Endothelial cell of umbilical vein (primary cell): ENCODE data around the gene HNMT. TPM values are rescaled to one million over a fixed set of nuclear protein-coding genes. Genes with fewer than 3 reads are reported as not detected.

Experiments used
- BruUV-seq: library from RNA; stranded (reverse); fragments of 400-500 nt; replicated peaks from 2 replicates; lab custom pipeline; 2021; lab: Mats Ljungman, UMichigan
- CTCF ChIA-PET: fragments of 300-600, 350-600 bp; sonication (Branson Sonifier 250); formaldehyde crosslinking; loops from one replicate; lab custom pipeline; 2021; ENCODE audit warnings: antibody characterized with exemption, inconsistent platforms; lab: Charles Lee
- POLR2A ChIA-PET: fragments of 300-600, 350-600 bp; sonication (Branson Sonifier 250); formaldehyde crosslinking; loops from one replicate; lab custom pipeline; 2021; ENCODE audit warnings: antibody characterized with exemption, inconsistent platforms; lab: Charles Lee
- DNase-seq: peaks from one replicate; pipeline ENCODE4 v3.0.0-alpha.2; 2011; ENCODE audit warnings: low read depth, low spot score
- FAIRE-seq: peaks from 2 replicates; lab custom pipeline; 2011; peaks lifted over from hg19 to GRCh38; lab: Jason Lieb, UNC
- H2AFZ ChIP-seq: 2 replicates; pipeline ENCODE4 v1.6.0; 2012; ENCODE audit warnings: low read depth, low read length, control low read depth, inconsistent platforms
- H3K27ac ChIP-seq: 2 replicates; pipeline ENCODE4 v1.5.1; 2011; ENCODE audit warnings: low read depth, mild to moderate bottlenecking, control low read depth, low read length, moderate library complexity; ENCODE audit not compliant: insufficient read depth
- H3K27me3 ChIP-seq, 2 experiments: 2 replicates each; pipeline versions ENCODE4 v1.6.0 to v1.6.1; 2011; ENCODE audit warnings: low read length in 2 of 2, mixed read lengths in 1 of 2; ENCODE audit not compliant: control insufficient read depth in 2 of 2, insufficient read depth in 2 of 2
- H3K36me3 ChIP-seq, 2 experiments: 2 replicates in 1 of 2; 3 replicates in 1 of 2; pipeline ENCODE4 v1.5.1; 2011; ENCODE audit warnings: low read length in 2 of 2, mild to moderate bottlenecking in 1 of 2, moderate library complexity in 1 of 2; ENCODE audit not compliant: control insufficient read depth in 2 of 2, insufficient read depth in 2 of 2; ENCODE audit errors: extremely low read depth in 1 of 2
- H3K4me1 ChIP-seq: 3 replicates; pipeline ENCODE4 v1.5.1; 2011; ENCODE audit warnings: mild to moderate bottlenecking, low read length; ENCODE audit not compliant: control insufficient read depth, insufficient read depth; ENCODE audit errors: extremely low read depth
- H3K4me2 ChIP-seq: 2 replicates; pipeline ENCODE4 v1.6.1; 2011; ENCODE audit warnings: low read length, control low read depth, mixed read lengths; ENCODE audit not compliant: insufficient read depth
- H3K4me3 ChIP-seq, 3 experiments: fragments of 200-600 bp in 1 of 3; sonication (generic), shearing (Covaris generic) in 1 of 3; replicated peaks in 1 of 3; 2 replicates each; pipeline ENCODE4 v1.5.1; 2011 to 2016; ENCODE audit warnings: control low read depth in 3 of 3, low read length in 3 of 3, mild to moderate bottlenecking in 2 of 3, inconsistent platforms in 1 of 3, low read depth in 1 of 3, moderate library complexity in 1 of 3; ENCODE audit not compliant: insufficient read depth in 1 of 3
- H3K79me2 ChIP-seq: 2 replicates; pipeline ENCODE4 v1.6.0; 2012; ENCODE audit warnings: low read length, inconsistent platforms; ENCODE audit not compliant: control insufficient read depth, insufficient read depth
- H3K9ac ChIP-seq: replicated peaks from 2 replicates; pipeline ENCODE3; 2011; ENCODE audit warnings: low read length, control low read depth; ENCODE audit not compliant: insufficient read depth; ENCODE audit errors: extremely low read depth
- H3K9me1 ChIP-seq: replicated peaks from 3 replicates; pipeline ENCODE4 v1.6.0; 2011; ENCODE audit warnings: mild to moderate bottlenecking, low read length; ENCODE audit not compliant: control insufficient read depth, insufficient read depth; ENCODE audit errors: extremely low read depth
- H3K9me3 ChIP-seq: replicated peaks from 2 replicates; pipeline ENCODE4 v1.5.1; 2012; ENCODE audit warnings: low read length, inconsistent platforms; ENCODE audit not compliant: control insufficient read depth, insufficient read depth
- H4K20me1 ChIP-seq: replicated peaks from 2 replicates; pipeline ENCODE3; 2011; ENCODE audit warnings: mild to moderate bottlenecking, low read length; ENCODE audit not compliant: control insufficient read depth, insufficient read depth; ENCODE audit errors: extremely low read depth
- CTCF ChIP-seq, 2 donors: IDR thresholded peaks; 1 replicate in 1 of 2; 2 replicates in 1 of 2; pipeline ENCODE4 v1.5.1; 2011; ENCODE audit warnings: low read length in 2 of 2, mild to moderate bottlenecking in 2 of 2, moderate library complexity in 2 of 2, control low read depth in 1 of 2, inconsistent platforms in 1 of 2, low read depth in 1 of 2; ENCODE audit not compliant: insufficient read depth in 1 of 2; ENCODE audit errors: extremely low read depth in 1 of 2
- FOS ChIP-seq: IDR thresholded peaks from 2 replicates; pipeline ENCODE4 v1.6.1; 2011; ENCODE audit warnings: mild to moderate bottlenecking, low read length, moderate library complexity, borderline replicate concordance; ENCODE audit not compliant: insufficient read depth
- GATA2 ChIP-seq: IDR thresholded peaks from 2 replicates; pipeline ENCODE4 v1.7.0; 2011; ENCODE audit warnings: low read depth, mild to moderate bottlenecking, moderate library complexity, mixed read lengths, low read length; ENCODE audit not compliant: insufficient read length, insufficient read depth
- MYC ChIP-seq: IDR thresholded peaks from one replicate; pipeline ENCODE4 v1.6.1; 2011; ENCODE audit warnings: mild to moderate bottlenecking, low read depth, low read length
- POLR2A ChIP-seq: IDR thresholded peaks from 2 replicates; pipeline ENCODE4 v1.6.1; 2012; ENCODE audit warnings: low read depth, mild to moderate bottlenecking, control low read depth, low read length
- dilution Hi-C: fragments of 300-500 bp; cut with MboI; formaldehyde crosslinking; loops from one replicate; pipeline ENCODE4 v1.15.0; 2019; ENCODE audit warnings: low sequenced_read_pairs; ENCODE audit not compliant: extremely low pct_ligation_motif_present
- intact Hi-C: fragments of 100-400 bp; cut with micrococcal nuclease; formaldehyde crosslinking; loops from one replicate; pipeline ENCODE4 v1.10.0; 2022
- polyA plus RNA-seq, 4 experiments: library from polyadenylated mRNA; depleted of rRNA in 3 of 4; stranded (reverse) in 3 of 4; unstranded in 1 of 4; fragments of >200 nt; gene quantifications; 2 replicates each; pipeline versions ENCODE4 v1.2.1 to v1.2.3, GENCODE V29; 2011 to 2012; ENCODE audit warnings: missing spikeins in 1 of 4
- total RNA-seq: library from RNA; stranded (reverse); gene quantifications from 2 replicates; pipeline ENCODE4 v1.2.3, GENCODE V29; 2021

Gene HNMT
- total and polyA plus RNA-seq, 2 donors (not counting 3 experiments of a cell fraction or from before 2014, with no cell fraction given), result 8.6 to 16.9 TPM

GRCh38 chr2:137942037-137942832 is 22.0 kb upstream of the HNMT start:
- no peaks in the 10 kb centered on the region for H3K9me3 ChIP-seq
- dilution Hi-C loops, result no loop called here
- H3K27me3 ChIP-seq, result no peaks in the 10 kb centered on the region
- intact Hi-C loops, result no loop called here
- H2AFZ ChIP-seq, result no peak overlapping the region
- H3K4me2 ChIP-seq, result no peak overlapping the region
- FAIRE-seq, result no peak
- no peaks in the 10 kb centered on the region for H4K20me1 ChIP-seq
- TF ChIP-seq FOS (no peak), POLR2A (no peak), CTCF (IDR thresholded peaks at IDR 0.05; ENCODE audit: extremely low read depth in 1 of 2, insufficient read depth in 1 of 2, low read depth in 1 of 2, low read length in 2 of 2) (no peak), MYC (no peak), GATA2 (no peak)
- no peak for DNase-seq
- ChIA-PET POLR2A (no interaction called here), CTCF (interaction anchor here (2.1 to 2.4 kb wide), 2 partner anchors 31 to 148 kb away, joined by 5 to 11 read pairs; no protein-coding TSS in a partner anchor)
- H3K79me2 ChIP-seq, result no peaks in the 10 kb centered on the region
- H3K9me1 ChIP-seq, result no peaks in the 10 kb centered on the region
- BruUV-seq, result no TSS peak
- no peak overlapping the region for H3K9ac ChIP-seq
- H3K4me3 ChIP-seq, result no peak overlapping the region
- no peak overlapping the region for H3K27ac ChIP-seq
- no peaks in the 10 kb centered on the region for H3K4me1 ChIP-seq
- H3K36me3 ChIP-seq, result no peaks in the 10 kb centered on the region
